ENCODE results near the gene MLLT3. TPM values are rescaled to one million over a fixed set of nuclear protein-coding genes. Genes with fewer than 3 reads are reported as not detected.

The MLLT3 gene
- total RNA-seq, 2 donors from 2014 or later = 8.1 to 9.6 TPM

GRCh38 chr9:20472342-20473045 lies 149.8 kb downstream of the MLLT3 start:
- no peak overlapping the region for H3K27ac ChIP-seq
- DNase-seq (ENCODE audit: low spot score) = no peak
- H3K4me1 ChIP-seq (ENCODE audit: control insufficient read depth in 1 of 2, low read depth in 2 of 2) = peaks cover 3 to 17% of the 10 kb centered on the region in 2 donors
- TF ChIP-seq CTCF (IDR thresholded peaks at IDR 0.05) = no peak
- no peaks in the 10 kb centered on the region for H3K27me3 ChIP-seq (replicated peaks; ENCODE audit: insufficient read depth)
- no peak overlapping the region for H3K4me3 ChIP-seq
- no peaks in the 10 kb centered on the region for H3K9me3 ChIP-seq
- ATAC-seq (ENCODE audit: insufficient number of reproducible peaks, low FRiP score, low read depth) = no peak
- no peaks in the 10 kb centered on the region for H3K36me3 ChIP-seq

GRCh38 chr9:20466328-20467008 lies 155.8 kb downstream of the MLLT3 start:
- Histone ChIP-seq H3K27me3 (replicated peaks; ENCODE audit: insufficient read depth) (no peaks in the 10 kb centered on the region), H3K4me3 (no peak overlapping the region), H3K4me1 (ENCODE audit: control insufficient read depth in 1 of 2, low read depth in 2 of 2) (no peaks in the 10 kb centered on the region), H3K36me3 (no peaks in the 10 kb centered on the region), H3K9me3 (no peaks in the 10 kb centered on the region), H3K27ac (no peak overlapping the region)
- DNase-seq (ENCODE audit: low spot score) = no peak
- no peak for TF ChIP-seq CTCF (IDR thresholded peaks at IDR 0.05)
- ATAC-seq (ENCODE audit: insufficient number of reproducible peaks, low FRiP score, low read depth) = no peak

- Histone ChIP-seq H3K4me1 (ENCODE audit: control insufficient read depth in 1 of 2, low read depth in 2 of 2) (no peaks in the 10 kb centered on the region), H3K27me3 (replicated peaks; ENCODE audit: insufficient read depth) (no peaks in the 10 kb centered on the region), H3K4me3 (no peak overlapping the region), H3K36me3 (no peaks in the 10 kb centered on the region), H3K9me3 (no peaks in the 10 kb centered on the region), H3K27ac (no peak overlapping the region)
- ATAC-seq (ENCODE audit: insufficient number of reproducible peaks, low FRiP score, low read depth) = no peak
- TF ChIP-seq CTCF (IDR thresholded peaks at IDR 0.05) = no peak
- DNase-seq (ENCODE audit: low spot score) = no peak
Observed at GRCh38 chr9:20464242-20464641, 158.1 kb downstream of the MLLT3 start.

- Histone ChIP-seq H3K9me3 (no peaks in the 10 kb centered on the region), H3K4me3 (no peak overlapping the region), H3K36me3 (no peaks in the 10 kb centered on the region), H3K27me3 (replicated peaks; ENCODE audit: insufficient read depth) (no peaks in the 10 kb centered on the region), H3K27ac (no peak overlapping the region), H3K4me1 (ENCODE audit: control insufficient read depth in 1 of 2, low read depth in 2 of 2) (no peaks in the 10 kb centered on the region)
- DNase-seq (ENCODE audit: low spot score) (no peak), ATAC-seq (ENCODE audit: insufficient number of reproducible peaks, low FRiP score, low read depth) (no peak)
- TF ChIP-seq CTCF (IDR thresholded peaks at IDR 0.05) = no peak
Observed at GRCh38 chr9:20463823-20464222, 158.5 kb downstream of the MLLT3 start.

- no peaks in the 10 kb centered on the region for H3K27me3 ChIP-seq (replicated peaks; ENCODE audit: insufficient read depth)
- H3K4me3 ChIP-seq = no peak overlapping the region
- no peaks in the 10 kb centered on the region for H3K4me1 ChIP-seq (ENCODE audit: control insufficient read depth in 1 of 2, low read depth in 2 of 2)
- H3K36me3 ChIP-seq = no peaks in the 10 kb centered on the region
- H3K9me3 ChIP-seq = no peaks in the 10 kb centered on the region
- DNase-seq (ENCODE audit: low spot score) (no peak), ATAC-seq (ENCODE audit: insufficient number of reproducible peaks, low FRiP score, low read depth) (no peak)
- no peak overlapping the region for H3K27ac ChIP-seq
- TF ChIP-seq CTCF (IDR thresholded peaks at IDR 0.05) = no peak
Observed at GRCh38 chr9:20462410-20462809, 159.9 kb downstream of the MLLT3 start.
